Panc1 (cell line): ENCODE measurements around the gene PLCD4. TPM values are rescaled to one million over a fixed set of nuclear protein-coding genes. Genes with fewer than 3 reads are reported as not detected.

Experiments
- ATAC-seq: fragments of 200-7000 bp; cut with Tn5 transposase; 2 replicates; pipeline ENCODE4 v1.9.1; 2020; ENCODE audit warnings: mild to moderate bottlenecking, moderate library complexity
- BruUV-seq: library from RNA; stranded (reverse); fragments of 400-500 nt; replicated peaks from 2 replicates; lab custom pipeline; 2021; lab: Mats Ljungman, UMichigan
- CTCF ChIA-PET: fragments of 300-600 bp; sonication (Branson Sonifier 250); formaldehyde crosslinking; loops from one replicate; lab custom pipeline; 2022; ENCODE audit warnings: antibody characterized with exemption; lab: Charles Lee
- POLR2A ChIA-PET: fragments of 300-600 bp; sonication (Branson Sonifier 250); formaldehyde crosslinking; loops from one replicate; lab custom pipeline; 2022; ENCODE audit warnings: antibody characterized with exemption; lab: Charles Lee
- DNase-seq: peaks from one replicate; pipeline ENCODE4 v3.0.0-alpha.2; 2010; ENCODE audit warnings: low read depth, low spot score
- H3K27ac ChIP-seq: 2 replicates; pipeline ENCODE4 v1.5.1; 2011; ENCODE audit warnings: mild to moderate bottlenecking, low read length, inconsistent platforms
- H3K27me3 ChIP-seq: fragments of 200-500 bp; sonication (Bioruptor generic); 2 replicates; pipeline ENCODE4 v1.6.0; 2014; ENCODE audit warnings: low read length, inconsistent platforms; ENCODE audit not compliant: control insufficient read depth, insufficient read depth
- H3K36me3 ChIP-seq: fragments of 200-500 bp; sonication (Bioruptor generic); 2 replicates; pipeline ENCODE4 v1.5.1; 2014; ENCODE audit warnings: inconsistent platforms, mild to moderate bottlenecking, low read length, moderate library complexity; ENCODE audit not compliant: control insufficient read depth, insufficient read depth
- H3K4me1 ChIP-seq: 2 replicates; pipeline ENCODE4 v1.5.1; 2011; ENCODE audit warnings: inconsistent platforms, mild to moderate bottlenecking, low read length, moderate library complexity; ENCODE audit not compliant: control insufficient read depth, insufficient read depth
- H3K4me3 ChIP-seq, 2 experiments: 2 replicates each; pipeline ENCODE4 v1.5.1; 2011 to 2012; ENCODE audit warnings: low read depth in 2 of 2, low read length in 2 of 2, mild to moderate bottlenecking in 2 of 2, inconsistent platforms in 1 of 2, moderate library complexity in 1 of 2
- H3K9me3 ChIP-seq: fragments of 200-500 bp; sonication (Bioruptor generic); 2 replicates; pipeline ENCODE4 v1.5.1; 2014; ENCODE audit warnings: low read depth, mild to moderate bottlenecking, inconsistent platforms, low read length, moderate library complexity; ENCODE audit not compliant: control insufficient read depth, insufficient read depth
- POLR2AphosphoS5 ChIP-seq: IDR thresholded peaks from 2 replicates; pipeline ENCODE4 v1.6.1; 2012; ENCODE audit warnings: mild to moderate bottlenecking, low read depth, low read length, moderate library complexity
- SIN3A ChIP-seq: IDR thresholded peaks from 2 replicates; pipeline ENCODE4 v1.6.1; 2012; ENCODE audit warnings: low read depth, mild to moderate bottlenecking, low read length, moderate library complexity, borderline replicate concordance; ENCODE audit not compliant: insufficient read depth
- TCF7L2 ChIP-seq: IDR thresholded peaks from 2 replicates; pipeline ENCODE4 v1.6.1; 2011; ENCODE audit warnings: mild to moderate bottlenecking, low read depth, low read length, inconsistent platforms
- in situ Hi-C: cut with HindIII; loops from 2 replicates; pipeline ENCODE4 v1.10.0; 2016; ENCODE audit warnings: low sequenced_read_pairs, low pct_unique_long_range_greater_than_20kb
- intact Hi-C: fragments of 100-400 bp; cut with micrococcal nuclease; formaldehyde crosslinking; loops from one replicate; pipeline ENCODE4 v1.10.0; 2022; ENCODE audit not compliant: unreplicated experiment
- total RNA-seq: library from RNA; stranded (reverse); gene quantifications from one replicate; pipeline ENCODE4 v1.2.1, GENCODE V29; 2021; ENCODE audit not compliant: unreplicated experiment
- TF ChIP-seq, protein P1 (sequence below): fragments of 450-650 bp; IDR thresholded peaks from 2 replicates; pipeline ENCODE4 v1.5.1; 2017; ENCODE audit warnings: mild to moderate bottlenecking
- TF ChIP-seq, protein P2 (sequence below), 2 experiments: IDR thresholded peaks; 2 replicates each; pipeline ENCODE4 v1.6.1; 2011 to 2012; ENCODE audit warnings: low read depth in 2 of 2, control low read depth in 1 of 2, low read length in 1 of 2, mild to moderate bottlenecking in 1 of 2, moderate library complexity in 1 of 2; ENCODE audit not compliant: insufficient read depth in 1 of 2

Gene PLCD4
- total RNA-seq, 1 experiment from 2014 or later: 12.9 TPM

DNA sequence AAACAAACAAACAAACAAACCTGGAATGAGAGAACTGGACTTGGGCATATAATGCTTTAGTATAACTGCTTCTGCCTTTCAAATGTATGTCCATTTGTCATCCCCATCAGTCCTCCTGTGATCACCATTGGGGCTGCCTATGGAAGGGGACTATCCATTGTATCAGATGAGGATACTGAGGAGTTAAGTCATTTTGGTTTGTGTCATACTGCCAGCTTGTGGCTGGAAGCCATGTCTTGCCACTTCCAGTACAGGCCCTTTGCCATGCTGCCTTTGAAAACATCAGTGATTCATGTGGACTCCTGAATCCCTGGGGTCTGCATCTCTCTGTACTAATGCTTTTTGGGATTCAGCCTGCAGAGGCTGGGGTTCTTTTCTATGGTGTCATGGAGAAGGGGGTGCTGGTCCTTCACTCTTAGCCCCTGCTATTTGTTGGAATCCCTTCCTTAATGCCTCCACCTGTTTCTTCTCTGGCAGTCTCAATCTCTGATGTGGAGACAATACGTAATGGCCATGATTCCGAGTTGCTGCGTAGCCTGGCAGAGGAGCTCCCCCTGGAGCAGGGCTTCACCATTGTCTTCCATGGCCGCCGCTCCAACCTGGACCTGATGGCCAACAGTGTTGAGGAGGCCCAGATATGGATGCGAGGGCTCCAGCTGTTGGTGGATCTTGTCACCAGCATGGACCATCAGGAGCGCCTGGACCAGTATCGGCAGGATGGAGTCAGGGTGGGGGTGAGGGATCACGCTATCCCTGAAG is 10.6 kb downstream of the PLCD4 start:
- TF ChIP-seq, protein P1, sequence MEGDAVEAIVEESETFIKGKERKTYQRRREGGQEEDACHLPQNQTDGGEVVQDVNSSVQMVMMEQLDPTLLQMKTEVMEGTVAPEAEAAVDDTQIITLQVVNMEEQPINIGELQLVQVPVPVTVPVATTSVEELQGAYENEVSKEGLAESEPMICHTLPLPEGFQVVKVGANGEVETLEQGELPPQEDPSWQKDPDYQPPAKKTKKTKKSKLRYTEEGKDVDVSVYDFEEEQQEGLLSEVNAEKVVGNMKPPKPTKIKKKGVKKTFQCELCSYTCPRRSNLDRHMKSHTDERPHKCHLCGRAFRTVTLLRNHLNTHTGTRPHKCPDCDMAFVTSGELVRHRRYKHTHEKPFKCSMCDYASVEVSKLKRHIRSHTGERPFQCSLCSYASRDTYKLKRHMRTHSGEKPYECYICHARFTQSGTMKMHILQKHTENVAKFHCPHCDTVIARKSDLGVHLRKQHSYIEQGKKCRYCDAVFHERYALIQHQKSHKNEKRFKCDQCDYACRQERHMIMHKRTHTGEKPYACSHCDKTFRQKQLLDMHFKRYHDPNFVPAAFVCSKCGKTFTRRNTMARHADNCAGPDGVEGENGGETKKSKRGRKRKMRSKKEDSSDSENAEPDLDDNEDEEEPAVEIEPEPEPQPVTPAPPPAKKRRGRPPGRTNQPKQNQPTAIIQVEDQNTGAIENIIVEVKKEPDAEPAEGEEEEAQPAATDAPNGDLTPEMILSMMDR: peak; percentile 65; the same call in 1 of the 2 replicates
- TF ChIP-seq TCF7L2: no peak
- TF ChIP-seq, protein P2, sequence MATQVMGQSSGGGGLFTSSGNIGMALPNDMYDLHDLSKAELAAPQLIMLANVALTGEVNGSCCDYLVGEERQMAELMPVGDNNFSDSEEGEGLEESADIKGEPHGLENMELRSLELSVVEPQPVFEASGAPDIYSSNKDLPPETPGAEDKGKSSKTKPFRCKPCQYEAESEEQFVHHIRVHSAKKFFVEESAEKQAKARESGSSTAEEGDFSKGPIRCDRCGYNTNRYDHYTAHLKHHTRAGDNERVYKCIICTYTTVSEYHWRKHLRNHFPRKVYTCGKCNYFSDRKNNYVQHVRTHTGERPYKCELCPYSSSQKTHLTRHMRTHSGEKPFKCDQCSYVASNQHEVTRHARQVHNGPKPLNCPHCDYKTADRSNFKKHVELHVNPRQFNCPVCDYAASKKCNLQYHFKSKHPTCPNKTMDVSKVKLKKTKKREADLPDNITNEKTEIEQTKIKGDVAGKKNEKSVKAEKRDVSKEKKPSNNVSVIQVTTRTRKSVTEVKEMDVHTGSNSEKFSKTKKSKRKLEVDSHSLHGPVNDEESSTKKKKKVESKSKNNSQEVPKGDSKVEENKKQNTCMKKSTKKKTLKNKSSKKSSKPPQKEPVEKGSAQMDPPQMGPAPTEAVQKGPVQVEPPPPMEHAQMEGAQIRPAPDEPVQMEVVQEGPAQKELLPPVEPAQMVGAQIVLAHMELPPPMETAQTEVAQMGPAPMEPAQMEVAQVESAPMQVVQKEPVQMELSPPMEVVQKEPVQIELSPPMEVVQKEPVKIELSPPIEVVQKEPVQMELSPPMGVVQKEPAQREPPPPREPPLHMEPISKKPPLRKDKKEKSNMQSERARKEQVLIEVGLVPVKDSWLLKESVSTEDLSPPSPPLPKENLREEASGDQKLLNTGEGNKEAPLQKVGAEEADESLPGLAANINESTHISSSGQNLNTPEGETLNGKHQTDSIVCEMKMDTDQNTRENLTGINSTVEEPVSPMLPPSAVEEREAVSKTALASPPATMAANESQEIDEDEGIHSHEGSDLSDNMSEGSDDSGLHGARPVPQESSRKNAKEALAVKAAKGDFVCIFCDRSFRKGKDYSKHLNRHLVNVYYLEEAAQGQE (IDR thresholded peaks at IDR 0.05; ENCODE audit: insufficient read depth in 1 of 2, low read depth in 2 of 2, low read length in 1 of 2): no peak
- no peaks in the 10 kb centered on the region for H3K27me3 ChIP-seq
- BruUV-seq: no TSS peak
- H3K9me3 ChIP-seq: no peaks in the 10 kb centered on the region
- H3K4me1 ChIP-seq: no peaks in the 10 kb centered on the region
- no peak for DNase-seq
- CTCF ChIA-PET: no interaction called here
- H3K4me3 ChIP-seq: no peak overlapping the region
- no peaks in the 10 kb centered on the region for H3K36me3 ChIP-seq
- no peak overlapping the region for H3K27ac ChIP-seq
- intact Hi-C loops (no loop called here), in situ Hi-C loops (no loop called here)
- peak; percentile 85 for ATAC-seq
- POLR2A ChIA-PET: no interaction called here

DNA sequence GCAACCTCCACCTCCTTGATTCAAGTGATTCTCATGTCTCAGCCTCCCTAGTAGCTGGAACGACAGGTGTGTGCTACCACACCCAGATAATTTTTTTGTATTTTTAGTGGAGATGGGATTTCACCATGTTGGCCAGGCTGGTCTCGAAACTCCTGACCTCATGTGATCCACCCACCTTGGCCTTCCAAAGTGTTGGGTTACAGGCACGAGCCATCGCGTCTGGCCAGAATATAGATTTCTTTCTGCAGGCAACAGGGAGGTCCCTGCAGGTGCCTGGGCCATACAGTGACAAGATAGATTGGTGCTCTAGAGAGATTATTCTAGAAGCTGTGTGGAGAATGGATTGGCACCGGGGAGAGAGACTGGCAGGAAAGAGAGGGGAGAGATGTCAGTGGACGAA is 13.3 kb downstream of the PLCD4 start:
- no TSS peak for BruUV-seq
- no peaks in the 10 kb centered on the region for H3K4me1 ChIP-seq
- no peak overlapping the region for H3K27ac ChIP-seq
- ChIA-PET CTCF (interaction anchor here (0.7 kb wide), 1 partner anchor 37 kb away, joined by 3 read pairs; no protein-coding TSS in a partner anchor), POLR2A (no interaction called here)
- no peaks in the 10 kb centered on the region for H3K36me3 ChIP-seq
- TF ChIP-seq, protein P1: no peak
- TF ChIP-seq SIN3A: no peak
- TF ChIP-seq, protein P2 (IDR thresholded peaks at IDR 0.05; ENCODE audit: insufficient read depth in 1 of 2, low read depth in 2 of 2, low read length in 1 of 2): no peak
- no peak for TF ChIP-seq POLR2AphosphoS5
- TF ChIP-seq TCF7L2: no peak
- in situ Hi-C loops: no loop called here
- DNase-seq (no peak), ATAC-seq (no peak)
- H3K9me3 ChIP-seq: no peaks in the 10 kb centered on the region
- no peaks in the 10 kb centered on the region for H3K27me3 ChIP-seq
- intact Hi-C loops: no loop called here
- H3K4me3 ChIP-seq: no peak overlapping the region
